ENCODE data around the gene HS6ST2.
A peak's percentile ranks its signal among the peaks of the same experiment; 100 is the strongest.

The HS6ST2 gene

GRCh38 chrX:132842460-132843238 is 115.8 kb downstream of the HS6ST2 start:
- DNase-seq = no peak

GRCh38 chrX:132837967-132838366 is 120.5 kb downstream of the HS6ST2 start:
- no peak for DNase-seq

GRCh38 chrX:132837126-132837525 is 121.3 kb downstream of the HS6ST2 start:
- no peak for DNase-seq

- no peak for DNase-seq
Observed at GRCh38 chrX:132836471-132836870, 122.0 kb downstream of the HS6ST2 start.

- DNase-seq = no peak
Observed at GRCh38 chrX:132834741-132835140, 123.7 kb downstream of the HS6ST2 start.

GRCh38 chrX:132834109-132834508 is 124.3 kb downstream of the HS6ST2 start:
- no peak for DNase-seq

GRCh38 chrX:132833373-132833772 is 125.1 kb downstream of the HS6ST2 start:
- peak; percentile 55 for DNase-seq

GRCh38 chrX:132831336-132831973 is 127.0 kb downstream of the HS6ST2 start:
- no peak for DNase-seq

GRCh38 chrX:132822634-132823012 is 135.8 kb downstream of the HS6ST2 start:
- DNase-seq = no peak

GRCh38 chrX:132821974-132822633 is 136.3 kb downstream of the HS6ST2 start:
- DNase-seq = no peak

- DNase-seq = no peak
Observed at GRCh38 chrX:132820675-132821074, 137.8 kb downstream of the HS6ST2 start.

- no peak for DNase-seq
Observed at GRCh38 chrX:132819711-132820264, 138.6 kb downstream of the HS6ST2 start.

- DNase-seq = no peak
Observed at GRCh38 chrX:132818638-132819037, 139.8 kb downstream of the HS6ST2 start.

- no peak for DNase-seq
Observed at GRCh38 chrX:132815643-132816042, 142.8 kb downstream of the HS6ST2 start.

GRCh38 chrX:132810964-132811712 is 147.3 kb downstream of the HS6ST2 start:
- DNase-seq = no peak

GRCh38 chrX:132810488-132810887 is 147.9 kb downstream of the HS6ST2 start:
- DNase-seq = no peak

GRCh38 chrX:132809581-132809980 is 148.8 kb downstream of the HS6ST2 start:
- no peak for DNase-seq

GRCh38 chrX:132807411-132808030 is 150.9 kb downstream of the HS6ST2 start:
- no peak for DNase-seq

GRCh38 chrX:132802033-132802432 is 156.4 kb downstream of the HS6ST2 start:
- no peak for DNase-seq

- peak; percentile 64 for DNase-seq
Observed at GRCh38 chrX:132795181-132795580, 163.2 kb downstream of the HS6ST2 start.

GRCh38 chrX:132791714-132792113 is 166.7 kb downstream of the HS6ST2 start:
- DNase-seq = no peak

GRCh38 chrX:132790329-132790728 is 168.1 kb downstream of the HS6ST2 start:
- DNase-seq = no peak

All from islet precursor cell (in vitro differentiated cells).